ENCODE data around the gene MGAT4A.
"Not testable (repeated sequence)": the region's sequence is repeated elsewhere in the genome, so short reads cannot be mapped to it uniquely, and the experiment has no call there.

The MGAT4A gene

DNA sequence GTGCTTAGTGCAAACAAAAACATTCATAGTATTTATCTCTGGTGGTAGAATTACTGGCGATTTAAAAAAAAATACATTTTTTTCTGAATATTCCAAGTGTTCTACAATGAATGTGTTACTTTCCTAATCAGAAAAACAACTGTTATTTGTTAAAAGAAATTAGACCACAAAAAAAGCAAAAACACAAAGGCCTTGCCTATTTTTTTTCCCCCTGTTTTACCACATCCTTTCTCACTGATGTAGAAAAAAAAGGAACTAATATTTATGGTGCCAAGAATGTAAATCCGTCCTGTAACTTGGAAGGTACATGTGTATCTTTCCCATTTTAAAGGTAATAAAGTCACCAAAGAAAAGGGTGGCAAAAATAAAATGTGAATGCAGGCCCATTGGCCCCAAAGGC, 28.4 kb upstream of the MGAT4A start:
- no peak for DNase-seq

DNA sequence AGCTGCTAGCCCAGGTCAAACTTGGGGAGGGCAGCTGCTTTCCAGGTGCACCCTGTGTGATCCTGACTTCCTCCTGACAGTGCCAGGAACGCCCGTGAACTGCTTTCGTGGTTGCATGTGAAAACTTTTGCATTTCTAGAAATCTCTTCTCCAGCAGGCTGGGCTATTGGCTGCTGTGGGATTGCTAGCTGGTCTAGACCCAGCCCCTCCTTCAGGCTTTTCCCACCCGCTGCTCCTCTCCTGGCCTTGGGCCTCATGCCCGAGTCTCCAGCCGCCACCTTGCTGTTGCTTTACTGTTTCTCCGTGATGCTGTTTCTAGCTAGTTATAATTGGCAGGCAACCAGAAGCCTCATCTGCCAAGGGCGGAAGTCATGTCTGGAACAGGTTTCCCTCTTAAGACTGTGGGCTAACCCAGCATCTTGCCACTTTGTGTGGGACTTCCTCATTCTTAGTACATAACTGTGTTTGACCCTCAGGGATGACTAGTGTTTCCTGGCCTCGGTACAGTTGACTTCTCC, 27.0 kb upstream of the MGAT4A start:
- DNase-seq, result peak; percentile 29 to 45

DNA sequence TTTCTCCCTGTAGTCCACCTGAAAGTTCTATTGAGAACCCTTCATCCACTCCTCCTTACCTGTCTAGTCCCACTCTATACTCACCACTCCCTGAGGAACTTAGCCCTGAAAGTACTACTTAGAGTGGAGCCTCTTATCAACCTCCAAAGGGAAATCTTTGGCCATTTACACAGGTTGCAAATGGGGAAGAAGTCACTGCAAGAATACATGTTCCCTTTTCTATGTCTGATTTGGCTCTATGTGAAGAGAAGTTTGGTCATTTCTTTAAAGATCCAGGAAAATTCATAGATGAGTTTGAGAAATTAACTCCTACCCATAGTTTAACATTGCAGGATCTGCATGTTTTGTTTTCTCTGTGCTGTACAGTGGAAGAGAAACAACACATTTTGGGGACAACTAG, 22.9 kb upstream of the MGAT4A start:
- no peak for DNase-seq

DNA sequence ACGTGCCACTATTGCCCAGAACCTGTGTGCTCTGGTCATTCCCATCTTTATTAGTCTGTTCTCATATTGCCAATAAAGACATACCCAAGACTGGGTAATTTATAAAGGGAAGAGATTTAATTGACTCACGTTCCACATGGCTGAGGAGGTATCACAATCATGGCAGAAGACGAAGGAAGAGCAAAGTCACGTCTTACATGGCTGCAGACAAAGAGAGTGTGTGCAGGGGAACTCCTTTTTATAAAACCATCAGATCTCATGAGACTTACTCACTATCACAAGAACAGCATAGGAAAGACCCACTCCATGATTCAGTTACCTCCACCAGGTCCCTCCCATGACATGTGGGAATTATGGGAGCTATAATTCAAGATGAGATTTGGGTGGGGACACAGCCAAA, 21.8 kb upstream of the MGAT4A start:
- DNase-seq, result not testable (repeated sequence)

DNA sequence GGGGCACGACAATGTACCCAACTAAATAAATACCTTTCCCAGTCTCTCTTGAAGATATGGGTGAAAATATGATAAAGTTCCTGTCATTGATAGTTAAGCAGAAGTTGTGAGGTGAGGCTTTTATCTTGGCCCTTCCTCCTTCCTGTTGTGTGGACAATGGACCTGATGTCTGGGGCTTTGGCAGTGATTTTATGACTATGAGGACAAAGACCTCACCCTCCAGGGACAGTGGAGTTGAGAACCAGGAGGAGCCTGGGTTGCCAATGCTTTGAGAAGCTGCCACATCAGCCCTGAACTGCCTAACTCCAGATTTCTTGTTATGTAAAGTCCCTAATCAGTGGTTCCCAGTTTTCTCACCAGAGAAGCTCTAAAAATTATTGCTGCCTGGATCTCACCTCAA, 20.8 kb upstream of the MGAT4A start:
- DNase-seq, result no peak

DNA sequence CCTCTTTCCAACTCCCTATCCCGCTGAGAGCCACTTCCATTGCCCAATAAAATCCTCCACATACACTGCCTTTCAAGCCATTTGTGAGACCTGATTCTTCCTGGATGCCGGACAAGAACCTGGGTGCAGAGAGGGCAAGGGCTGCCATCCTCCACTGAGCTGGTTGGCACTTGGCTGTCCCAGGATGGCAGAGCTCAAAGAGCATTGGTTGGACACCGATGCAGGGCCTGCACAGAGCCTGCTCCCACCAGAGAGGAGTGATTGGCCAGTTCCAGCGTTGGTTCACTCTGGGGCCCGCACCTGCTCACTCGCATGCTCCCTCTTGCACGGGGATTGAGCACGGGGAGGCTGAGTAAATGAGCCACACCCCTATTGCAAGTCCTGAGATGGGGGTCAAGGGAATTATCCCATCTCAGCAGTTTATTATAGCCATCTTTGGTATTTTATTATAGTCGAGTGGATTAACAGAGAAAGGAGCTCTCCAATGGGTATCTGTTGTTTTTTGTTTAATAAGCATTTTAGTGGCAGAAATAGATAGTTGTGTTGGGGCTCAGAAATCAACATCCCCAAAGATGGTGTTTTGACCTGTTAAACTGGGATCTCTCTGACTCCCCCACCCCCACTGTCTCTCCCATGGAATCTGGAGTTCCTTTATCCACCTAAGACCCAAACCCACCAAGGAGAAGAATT, 19.8 kb upstream of the MGAT4A start:
- DNase-seq, result no peak

DNA sequence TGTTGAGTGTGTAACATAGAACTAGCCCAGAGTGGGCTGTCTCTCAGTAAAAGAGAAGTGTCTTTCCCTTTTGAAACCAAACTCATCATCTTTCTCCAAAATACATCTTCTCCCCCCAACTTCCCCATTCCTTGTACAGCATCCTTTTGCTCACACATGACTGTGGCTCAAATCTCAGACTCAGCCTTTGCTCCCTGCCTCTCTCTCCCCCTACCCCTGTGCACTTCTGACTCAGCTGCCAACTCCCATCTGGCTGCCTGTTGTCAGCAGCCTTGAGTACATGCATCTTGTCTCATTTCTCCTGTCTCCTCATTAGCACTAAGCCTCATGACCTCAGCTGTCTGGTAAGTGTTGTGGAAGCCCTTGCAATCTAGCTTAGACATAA, 18.1 kb upstream of the MGAT4A start:
- DNase-seq, result peak in 1 of 2 donors; percentile 41

DNA sequence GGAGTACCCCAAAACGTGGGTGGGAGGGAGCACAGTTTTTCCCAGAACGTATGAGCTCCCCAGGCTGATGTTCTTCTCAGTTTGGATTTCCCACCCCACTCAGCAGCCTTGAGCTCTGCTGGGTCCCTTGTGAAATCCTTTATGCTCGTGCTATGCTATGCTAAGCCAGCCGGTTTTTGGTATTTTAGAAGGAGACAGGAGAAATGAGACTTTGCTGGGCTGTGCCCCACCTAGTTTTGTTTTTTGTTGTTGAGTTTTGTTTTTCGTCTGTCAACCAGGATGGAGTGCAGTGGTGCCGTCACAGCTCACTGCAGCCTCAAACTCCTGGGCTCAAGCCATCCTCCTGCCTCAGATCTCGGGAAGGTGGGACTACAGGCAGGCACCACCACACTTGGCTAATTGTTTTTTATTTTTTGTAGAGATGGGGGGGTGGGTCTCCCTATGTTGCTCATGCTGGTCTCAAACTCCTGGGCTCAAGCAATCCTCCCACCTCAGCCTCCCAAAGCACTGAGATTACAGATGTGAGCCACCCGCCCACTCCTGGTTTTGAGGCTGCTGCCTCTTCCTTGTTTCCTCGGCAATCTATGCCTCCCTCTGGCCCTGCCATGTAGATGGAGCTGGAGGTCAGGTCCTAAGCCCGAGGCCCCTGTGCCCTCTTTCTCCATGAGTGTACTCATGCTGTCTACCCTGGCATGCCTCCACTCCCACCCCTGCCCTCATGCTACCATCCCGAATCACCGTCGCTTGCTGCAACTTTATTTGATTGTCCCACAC, 17.5 kb upstream of the MGAT4A start:
- no peak for DNase-seq

DNA sequence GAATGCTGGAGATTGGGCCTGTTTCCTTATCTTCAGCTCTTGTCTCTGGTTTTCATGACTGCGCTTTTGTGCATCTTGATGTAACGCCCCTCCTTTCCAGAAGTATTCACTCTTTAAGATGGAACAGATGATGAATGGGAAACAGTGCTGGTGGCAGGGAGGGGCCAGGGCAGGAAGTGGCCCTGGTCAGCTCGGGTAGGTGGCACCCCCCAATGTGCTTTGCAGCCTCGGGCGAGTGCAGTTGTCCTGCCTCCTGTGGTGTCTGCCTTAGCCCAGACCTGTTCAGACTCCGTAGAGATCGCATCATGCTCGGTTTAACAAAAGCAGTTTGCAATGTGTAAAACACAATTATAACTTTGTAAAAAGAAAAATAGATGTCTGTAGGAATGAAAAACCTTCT, 17.0 kb upstream of the MGAT4A start:
- no peak for DNase-seq

DNA sequence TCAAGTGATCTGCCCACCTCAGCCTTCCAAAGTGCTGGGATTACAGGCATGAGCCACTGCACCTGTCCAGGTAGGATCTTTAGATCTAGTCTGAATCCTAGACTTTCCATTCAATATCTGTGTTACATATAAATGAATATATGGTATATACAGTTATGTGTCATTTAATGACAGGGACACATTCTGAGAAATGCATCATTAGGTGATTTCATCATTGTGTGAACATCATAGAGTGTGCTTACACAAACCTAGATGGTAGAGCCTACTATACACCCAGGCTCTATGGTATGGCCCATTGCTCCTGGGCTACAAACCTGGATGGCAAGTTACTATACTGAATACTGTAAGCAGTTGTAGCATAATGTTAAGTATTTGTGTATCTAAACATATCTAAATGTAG, 15.5 kb upstream of the MGAT4A start:
- no peak for DNase-seq

DNA sequence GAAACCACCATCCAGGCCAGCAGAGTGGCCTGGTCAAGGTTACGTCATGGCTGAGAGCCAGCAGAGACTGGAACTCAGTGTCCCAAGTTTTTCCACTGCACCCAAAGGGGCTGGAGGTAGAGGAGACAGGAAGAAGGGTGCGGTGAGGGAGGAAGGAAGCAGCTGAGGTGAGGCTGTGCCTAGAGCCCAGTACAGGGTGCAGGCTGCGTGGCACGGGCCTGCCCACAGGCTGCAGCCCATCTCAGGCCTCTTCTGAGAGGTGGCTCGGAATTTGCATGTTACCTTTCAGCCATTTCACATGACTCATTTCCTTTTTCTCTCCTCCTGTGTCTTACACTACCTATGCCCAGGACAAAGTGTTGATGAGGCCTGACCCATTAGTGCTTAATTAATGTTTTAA, 13.7 kb upstream of the MGAT4A start:
- no peak for DNase-seq

DNA sequence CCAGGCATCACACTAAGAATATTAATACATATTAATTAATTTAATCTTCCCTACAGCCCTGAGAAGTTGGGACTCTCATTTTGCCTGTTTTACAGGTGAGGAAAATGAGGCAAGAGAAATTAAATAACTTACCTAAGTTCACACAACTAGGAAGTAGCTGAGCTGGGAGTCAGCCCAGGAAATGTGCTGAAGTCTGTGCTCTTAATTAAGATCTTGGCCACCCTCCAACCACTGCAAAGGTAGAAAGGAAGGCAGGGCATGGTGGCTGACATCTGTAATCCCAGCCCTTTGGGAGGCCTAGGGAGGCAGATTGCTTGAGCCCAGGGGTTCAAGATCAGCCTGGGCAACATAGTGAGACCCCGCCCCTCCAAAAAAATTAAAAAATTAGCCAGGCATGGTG, 12.9 kb upstream of the MGAT4A start:
- no peak for DNase-seq

DNA sequence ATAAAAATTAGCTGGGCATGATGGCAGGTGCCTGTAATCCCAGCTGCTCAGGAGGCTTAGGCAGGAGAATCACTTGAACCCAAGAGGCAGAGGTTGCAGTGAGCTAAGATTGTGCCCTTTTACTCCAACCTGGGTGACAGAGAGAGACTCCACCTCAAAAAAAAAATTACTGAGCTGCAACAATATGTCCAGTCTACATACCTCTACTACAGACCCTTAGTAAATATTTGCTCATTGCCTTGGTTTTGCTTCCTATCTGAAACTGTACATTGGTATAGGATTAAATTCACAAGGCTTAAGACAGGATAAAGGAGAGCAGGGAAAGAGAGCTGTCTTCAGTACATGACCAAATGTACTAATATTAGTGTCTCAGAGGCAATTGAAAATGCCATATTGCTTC, 8.1 kb upstream of the MGAT4A start:
- no peak for DNase-seq

DNA sequence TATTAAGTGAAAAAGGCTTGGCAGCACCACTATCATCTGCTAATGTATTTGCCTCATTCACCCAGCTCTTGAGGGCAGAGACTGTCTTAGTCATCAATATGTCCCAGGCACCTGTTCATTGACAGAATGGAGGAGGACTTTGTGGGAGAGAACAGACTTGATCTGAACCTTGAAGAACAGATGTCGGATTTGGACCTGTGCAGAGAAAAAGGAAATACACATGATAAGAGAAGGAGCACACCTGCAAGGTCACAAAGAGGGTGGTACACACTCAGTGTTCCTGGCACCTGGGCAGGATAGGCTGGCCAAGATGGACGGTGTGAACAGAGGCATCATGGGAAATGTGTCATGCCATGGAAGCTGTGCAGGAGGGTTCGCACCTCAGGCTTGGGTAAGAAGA, 7.4 kb upstream of the MGAT4A start:
- DNase-seq, result no peak

DNA sequence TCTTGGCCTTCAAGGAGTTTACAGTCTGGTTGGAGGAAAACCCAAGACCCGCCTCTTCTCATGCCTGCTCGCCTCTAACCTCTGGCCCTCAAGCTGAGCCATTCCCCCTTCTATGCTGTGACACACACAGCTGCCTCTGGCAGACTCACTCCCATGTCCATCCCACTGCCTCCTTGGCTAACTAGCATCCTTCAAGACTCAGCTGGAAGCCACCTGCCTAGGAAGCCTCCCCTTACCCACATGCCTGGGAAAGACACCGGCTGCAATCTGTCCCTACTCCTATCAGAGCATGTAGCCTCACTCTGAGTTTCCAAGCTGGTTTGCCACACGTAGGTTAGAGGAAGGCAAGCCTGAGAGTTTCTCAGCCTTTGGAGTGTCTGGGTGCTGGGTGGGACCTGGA, 6.9 kb upstream of the MGAT4A start:
- DNase-seq, result no peak

DNA sequence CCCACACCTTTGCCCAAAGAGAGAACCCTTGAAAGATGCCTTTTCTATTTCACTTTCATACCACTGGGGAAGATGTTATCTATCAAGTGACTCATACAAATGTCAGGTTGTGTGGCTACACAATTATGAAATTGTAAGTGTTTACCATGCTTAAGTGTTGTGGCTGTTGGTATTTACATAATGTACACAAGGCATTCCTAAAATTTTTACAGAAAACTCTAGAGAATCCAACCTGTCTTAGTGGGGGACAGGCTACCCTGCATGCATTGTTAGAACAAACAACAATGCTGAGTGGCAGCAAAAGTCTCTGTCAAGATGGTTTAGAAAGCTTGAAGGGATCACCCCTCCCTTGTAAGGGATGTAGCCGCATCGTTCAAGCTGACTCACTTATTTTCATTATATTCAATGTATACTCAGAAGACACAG, 5.5 kb upstream of the MGAT4A start:
- DNase-seq, result no peak

DNA sequence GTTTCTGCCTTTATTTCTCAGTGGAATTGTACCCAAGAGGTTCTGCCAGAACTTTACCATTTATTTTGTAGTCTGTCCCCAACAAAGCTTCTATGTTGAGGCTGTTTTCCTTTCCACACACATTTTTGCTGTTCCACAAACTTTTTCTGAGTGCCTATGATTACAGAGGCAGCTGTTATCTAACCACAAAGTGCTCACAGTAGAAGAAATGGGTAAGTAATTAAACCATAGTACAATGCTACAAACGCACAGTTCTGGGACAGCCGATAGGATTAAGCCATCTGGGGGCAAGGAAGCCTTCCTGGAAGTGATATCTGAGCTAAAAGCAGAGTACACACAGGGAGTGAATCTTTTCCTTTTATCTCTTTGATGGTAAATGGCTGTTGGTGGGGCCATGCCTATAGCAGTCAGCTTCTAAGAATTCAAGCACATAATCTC, 3.9 kb upstream of the MGAT4A start:
- no peak for DNase-seq

DNA sequence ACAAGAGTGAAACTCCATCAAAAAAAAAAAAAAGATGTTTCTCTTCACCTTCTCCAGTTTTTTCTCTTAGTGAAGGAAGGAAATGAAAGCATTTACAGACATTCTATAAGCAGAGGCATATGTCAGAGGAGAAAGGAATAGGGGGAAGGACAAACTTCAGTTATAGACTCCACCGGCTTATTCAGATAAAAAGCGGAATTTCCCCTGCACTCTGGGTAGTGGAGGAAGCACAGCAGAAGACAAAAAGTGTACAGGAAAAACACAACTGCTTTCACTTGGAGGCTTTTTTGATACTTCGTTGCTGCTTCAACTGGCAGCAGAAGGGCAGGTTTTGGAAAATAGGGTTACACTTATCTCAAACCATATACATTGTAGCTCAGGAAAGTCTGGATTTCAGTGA, 3.2 kb upstream of the MGAT4A start:
- no peak for DNase-seq

DNA sequence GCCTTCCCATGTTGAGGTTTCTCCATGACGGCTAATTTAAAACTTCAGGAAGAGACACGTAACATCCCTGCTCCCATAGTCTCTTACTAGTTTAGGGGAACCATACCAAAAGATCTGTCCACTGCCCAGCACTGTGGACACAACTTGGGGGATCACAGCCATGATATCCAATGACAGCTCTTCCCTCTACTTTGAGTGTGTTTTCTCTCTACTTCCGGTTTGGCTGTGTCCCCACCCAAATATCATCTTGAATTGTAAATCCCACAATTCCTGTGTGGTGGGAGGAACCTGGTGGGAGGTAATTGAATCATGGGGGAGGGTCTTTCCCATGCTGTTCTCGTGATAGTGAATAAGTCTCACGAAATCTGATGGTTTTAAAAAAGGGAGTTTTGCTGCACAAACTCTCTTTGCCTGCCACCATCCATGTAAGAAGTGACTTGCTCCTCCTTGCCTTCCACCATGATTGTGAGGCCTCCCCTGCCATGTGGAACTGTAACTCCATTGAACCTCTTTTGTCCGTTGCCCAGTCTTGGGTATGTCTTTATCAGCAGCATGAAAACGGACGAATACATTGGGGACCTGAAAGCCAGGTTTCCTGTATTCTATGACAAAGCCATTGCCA, 1.6 kb upstream of the MGAT4A start:
- DNase-seq, result no peak

DNA sequence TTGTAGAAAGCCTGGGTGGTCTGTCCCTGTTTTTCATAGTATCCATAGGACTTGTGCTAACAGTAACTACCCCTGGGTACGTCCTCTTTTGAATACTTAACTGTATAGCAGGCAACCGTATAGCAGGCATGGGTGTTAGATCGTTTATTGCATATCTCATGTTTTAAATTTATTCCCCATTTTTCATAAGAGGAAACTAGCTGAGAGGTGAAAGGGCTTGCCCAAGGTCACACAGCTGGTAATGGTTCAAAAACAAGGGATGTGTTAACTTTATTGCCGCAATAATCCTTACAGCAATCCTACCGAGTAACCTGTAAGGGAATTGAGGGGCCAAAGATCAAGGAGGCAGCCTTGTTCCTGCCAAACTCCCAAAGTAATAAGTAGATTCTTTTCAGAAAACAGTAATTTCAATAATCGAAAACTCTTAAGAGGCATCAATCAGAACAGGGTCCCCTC, 990 bp upstream of the MGAT4A start:
- no peak for DNase-seq

DNA sequence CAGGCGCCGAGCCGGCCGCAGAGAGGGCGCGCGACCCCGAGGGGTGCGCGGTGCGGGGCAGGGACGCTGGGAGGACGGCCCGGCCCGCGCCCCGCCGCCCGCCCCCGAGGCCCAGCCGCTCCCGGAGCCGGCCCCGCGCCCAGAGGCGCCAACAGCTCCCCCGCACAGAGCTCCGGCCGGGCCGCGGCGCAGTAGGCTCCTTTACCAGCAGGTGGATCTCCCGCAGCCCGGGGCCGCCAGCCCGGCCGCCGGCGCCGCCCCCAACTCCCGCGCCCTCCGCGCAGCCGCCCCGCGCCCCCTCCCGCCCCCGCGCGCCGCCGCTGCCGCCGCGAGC, 258 bp downstream of the MGAT4A start:
- DNase-seq, result peak in 1 of 2 donors; percentile 67

DNA sequence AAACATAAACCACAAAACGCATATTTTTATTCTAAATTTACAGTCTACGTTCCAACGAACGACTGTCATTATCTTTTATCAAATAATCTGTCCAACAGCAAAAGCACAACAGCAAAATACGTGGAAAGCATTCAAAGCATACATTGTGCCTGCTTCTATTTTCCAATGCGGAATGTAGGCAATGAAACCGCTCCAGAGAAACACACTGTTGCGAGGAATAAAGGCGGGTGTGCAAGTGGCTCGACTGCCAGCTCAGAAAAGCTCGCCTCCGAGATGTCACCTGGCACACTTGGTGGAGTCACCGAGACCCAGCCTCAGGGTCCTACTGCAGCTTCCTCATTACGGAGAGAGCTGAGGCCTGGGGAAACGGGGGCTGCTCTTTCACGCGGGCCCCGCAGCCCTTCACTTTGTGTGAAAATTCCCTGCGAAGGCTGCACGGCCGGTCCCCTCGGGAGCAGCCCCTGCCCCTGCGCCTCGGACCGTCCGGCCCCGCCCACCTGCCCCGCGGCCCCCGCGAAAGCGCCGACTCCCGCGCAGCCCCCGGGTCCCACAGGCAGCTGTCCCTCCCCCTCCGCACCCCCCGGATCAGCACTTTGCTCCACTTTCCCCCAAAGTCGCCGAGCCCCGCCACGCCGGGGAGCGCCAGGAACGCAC, 752 bp downstream of the MGAT4A start:
- DNase-seq, result peak; percentile 42 to 49

DNA sequence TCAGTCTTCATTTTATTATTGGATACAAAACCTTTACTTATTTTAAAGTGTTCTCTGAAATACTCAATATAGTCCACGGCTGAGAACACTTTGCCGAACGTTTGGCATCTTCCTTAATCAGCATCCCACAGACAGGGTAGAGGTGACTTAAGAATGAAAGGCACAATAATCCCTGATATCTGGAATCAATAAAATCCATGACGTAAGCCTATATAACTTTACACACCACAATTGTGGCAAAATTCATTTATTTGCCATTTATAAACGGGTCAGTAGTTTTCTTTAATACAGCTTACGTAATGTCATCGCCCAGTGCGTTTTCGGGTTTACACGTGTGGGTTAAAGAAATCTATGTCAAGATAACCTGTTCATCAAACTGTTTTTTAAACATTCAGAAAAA, 1.3 kb downstream of the MGAT4A start:
- DNase-seq, result no peak

Data from hippocampal formation (tissue), 2 donors.